HG03159 (cell line): ENCODE data around the gene SLC17A5.
"Not testable (repeated sequence)": the region's sequence is repeated elsewhere in the genome, so short reads cannot be mapped to it uniquely, and the experiment has no call there.

Experiments
- ATAC-seq: cut with Tn5 transposase; IDR thresholded peaks from one replicate; pipeline ENCODE4 v1.9.1; 2021; ENCODE audit warnings: mild to moderate bottlenecking, moderate library complexity; ENCODE audit not compliant: unreplicated experiment

The SLC17A5 gene, protein sequence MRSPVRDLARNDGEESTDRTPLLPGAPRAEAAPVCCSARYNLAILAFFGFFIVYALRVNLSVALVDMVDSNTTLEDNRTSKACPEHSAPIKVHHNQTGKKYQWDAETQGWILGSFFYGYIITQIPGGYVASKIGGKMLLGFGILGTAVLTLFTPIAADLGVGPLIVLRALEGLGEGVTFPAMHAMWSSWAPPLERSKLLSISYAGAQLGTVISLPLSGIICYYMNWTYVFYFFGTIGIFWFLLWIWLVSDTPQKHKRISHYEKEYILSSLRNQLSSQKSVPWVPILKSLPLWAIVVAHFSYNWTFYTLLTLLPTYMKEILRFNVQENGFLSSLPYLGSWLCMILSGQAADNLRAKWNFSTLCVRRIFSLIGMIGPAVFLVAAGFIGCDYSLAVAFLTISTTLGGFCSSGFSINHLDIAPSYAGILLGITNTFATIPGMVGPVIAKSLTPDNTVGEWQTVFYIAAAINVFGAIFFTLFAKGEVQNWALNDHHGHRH

DNA sequence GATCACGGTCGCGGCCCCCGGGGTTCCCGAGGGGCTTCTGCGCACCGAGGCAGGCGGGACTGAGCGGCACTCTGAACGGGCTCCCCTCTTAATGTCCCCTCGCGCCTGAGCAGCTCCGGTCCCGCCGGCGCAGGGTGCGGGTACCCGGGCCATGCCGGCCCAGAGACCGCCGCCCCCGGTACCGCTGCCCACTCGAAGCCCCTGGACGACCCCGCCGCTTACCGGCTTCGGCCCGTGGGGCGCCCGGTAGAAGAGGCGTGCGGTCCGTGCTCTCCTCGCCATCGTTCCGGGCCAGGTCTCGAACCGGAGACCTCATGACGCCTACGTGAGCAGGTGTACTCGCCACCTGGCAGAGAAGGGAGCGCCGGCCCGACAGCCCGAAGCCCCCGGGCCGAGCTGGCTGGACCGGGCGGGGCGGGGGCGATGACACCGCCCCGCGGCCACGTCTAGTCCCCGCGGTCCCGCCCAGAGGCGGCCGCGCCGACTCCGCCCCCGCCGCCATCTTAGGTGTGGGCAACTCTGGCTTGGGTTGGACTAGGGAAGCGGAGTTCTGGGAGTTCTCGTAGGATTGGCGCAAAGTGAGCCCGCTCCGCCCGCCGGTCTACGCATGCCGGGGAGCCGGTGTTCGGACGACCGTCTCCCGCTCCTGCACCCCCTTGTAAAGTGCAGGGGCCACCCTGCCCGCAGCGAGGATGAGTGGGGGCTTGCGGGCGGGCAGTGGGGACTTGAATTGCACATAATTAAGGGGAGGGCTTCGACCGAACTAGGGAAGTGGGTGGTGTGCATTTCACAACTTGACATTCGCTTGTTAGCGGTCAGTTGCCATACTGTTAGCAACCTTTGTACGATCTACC is at the start of gene SLC17A5:
SLC17A5 (minus strand) TSS at position 422 of the 854 bp plus-strand sequence; CDS start at position 316, 106 bp downstream.
- ATAC-seq: peak; percentile 86

DNA sequence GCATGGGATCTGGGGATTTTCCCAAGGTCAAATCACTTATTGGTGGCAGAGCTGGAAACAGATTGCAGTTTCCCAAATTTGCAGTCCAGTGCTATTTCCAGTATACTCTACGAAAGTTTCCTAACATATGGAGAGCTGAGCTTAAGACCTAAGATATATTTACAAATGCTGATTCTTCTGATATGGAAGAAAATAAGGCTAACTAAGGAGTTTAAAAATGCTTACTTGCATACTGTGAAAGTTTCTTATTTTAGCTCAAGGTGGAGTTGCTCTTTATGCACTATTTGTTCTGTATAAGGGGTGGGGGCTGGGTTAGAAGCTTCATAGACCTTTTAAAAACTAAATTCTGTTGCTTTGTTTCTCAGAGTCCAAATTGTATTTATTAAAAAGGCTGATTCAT is 49.7 kb upstream of the SLC17A5 start:
- no peak for ATAC-seq

DNA sequence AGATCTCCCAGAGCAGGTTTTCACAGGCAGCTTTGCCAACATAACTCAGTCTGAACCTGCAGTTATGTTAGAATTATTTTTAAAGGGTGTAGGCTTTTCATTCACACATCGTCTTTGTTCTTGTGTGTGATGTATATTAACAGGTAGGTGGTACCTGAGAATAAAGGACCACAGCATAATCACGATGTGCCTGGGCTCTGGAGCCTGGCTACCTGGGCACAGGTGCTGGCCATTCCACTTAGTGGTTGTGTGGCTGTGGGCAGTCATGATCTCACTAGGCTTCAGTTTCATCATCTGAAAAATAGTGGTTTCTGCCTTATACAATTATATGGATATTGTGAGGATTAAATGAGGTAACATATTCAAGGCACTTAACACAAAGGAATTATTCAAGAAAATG is 48.7 kb upstream of the SLC17A5 start:
- no peak for ATAC-seq

DNA sequence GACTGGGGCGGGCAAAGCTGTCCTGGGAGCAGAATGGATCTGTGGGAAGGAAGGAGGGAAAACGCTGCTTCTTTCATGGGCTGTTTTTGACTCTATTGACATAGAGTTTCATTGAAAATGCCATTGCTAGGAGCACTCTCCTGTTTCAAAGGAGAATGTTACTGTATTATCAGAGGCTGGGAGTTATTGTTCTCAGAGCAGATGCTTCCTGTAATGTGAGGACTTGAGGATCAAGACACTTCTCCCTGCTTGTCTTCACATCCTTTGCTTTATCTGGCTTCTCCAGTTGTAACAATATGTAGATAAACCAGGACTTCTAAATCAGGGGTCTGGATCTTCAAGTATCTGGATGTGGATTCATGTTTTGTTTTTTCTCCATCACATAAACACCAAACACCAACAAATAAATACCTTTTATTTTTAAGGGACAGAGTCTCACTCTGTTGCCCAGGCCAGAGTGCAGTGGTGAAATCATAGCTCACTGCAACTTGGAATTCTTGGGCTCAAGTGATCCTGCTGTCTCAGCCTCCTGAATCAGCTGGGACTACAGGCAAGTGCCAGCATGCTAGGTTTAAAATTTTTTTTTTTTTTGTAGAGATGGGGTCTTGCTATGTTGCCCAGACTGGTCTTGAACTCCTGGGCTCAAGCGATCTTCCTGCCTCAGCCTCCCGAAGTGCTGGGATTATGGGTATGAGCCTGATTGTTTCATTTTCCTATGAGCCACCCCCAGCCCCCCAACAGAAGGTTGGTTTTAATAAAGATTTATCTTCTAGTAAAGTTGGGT is 46.1 kb upstream of the SLC17A5 start:
- ATAC-seq: no peak

DNA sequence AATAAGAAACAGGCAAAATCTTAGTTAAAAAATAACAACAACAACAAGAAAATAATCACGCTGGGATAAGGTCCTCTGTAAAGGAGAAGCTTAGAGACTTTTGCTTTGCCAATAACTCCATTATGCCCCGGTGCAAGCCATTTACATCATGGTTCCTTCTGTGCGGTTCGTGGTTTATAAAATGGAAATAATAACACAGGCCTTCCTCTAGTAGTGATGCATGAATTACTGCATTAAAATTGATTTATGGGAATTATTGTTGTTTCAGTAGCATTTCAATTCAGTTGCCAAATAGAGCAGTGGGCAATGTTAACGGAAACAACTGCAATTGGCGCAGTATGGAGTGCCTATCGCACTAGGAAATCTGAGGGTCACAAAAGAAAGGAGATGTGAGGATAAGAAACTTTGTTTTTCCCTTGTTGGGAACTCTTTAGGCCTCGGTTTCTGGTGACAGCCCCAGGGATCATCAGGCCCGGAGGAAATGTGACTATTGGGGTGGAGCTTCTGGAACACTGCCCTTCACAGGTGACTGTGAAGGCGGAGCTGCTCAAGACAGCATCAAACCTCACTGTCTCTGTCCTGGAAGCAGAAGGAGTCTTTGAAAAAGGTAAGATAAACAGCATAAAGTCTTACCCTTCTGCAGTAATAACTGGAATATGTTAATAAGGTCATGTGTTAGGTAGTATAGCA is 43.3 kb upstream of the SLC17A5 start:
- no peak for ATAC-seq

DNA sequence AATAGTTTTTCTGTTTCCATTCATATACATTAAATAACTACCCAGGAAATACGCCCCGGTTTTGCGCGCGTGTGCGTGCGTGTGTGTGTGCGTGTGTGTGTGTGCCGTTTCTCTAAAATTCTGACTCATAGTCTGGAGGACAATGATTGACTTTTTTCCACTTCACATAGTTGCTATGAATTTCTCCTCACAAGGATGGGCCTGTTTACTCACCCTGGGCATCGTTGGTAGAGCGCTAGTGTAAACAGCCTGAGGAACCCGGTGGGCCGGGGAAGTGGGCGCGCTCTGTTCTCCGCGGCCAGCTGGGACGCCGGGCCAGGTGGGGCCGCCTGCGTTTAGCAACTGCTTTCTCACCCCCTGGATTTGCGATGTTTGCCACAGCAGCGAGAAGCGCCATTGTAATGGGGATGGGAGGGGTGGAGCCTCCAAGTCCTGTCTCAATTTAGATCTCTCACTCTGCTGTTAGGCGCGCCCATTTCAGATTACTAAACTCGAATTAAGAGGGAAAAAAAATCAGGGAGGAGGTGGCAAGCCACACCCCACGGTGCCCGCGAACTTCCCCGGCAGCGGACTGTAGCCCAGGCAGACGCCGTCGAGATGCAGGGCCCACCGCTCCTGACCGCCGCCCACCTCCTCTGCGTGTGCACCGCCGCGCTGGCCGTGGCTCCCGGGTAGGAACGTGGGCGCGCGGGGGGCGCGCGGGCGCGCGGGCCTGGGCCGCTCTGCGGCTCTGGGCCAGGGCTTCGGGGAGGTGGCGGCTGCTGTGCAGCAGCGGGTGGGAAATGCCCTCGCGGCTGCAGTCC is 42.0 kb upstream of the SLC17A5 start, which contains the start of gene CD109:
CD109 (plus strand) TSS at position 585 of the 803 bp plus-strand sequence; CDS start at position 598, 13 bp downstream.
- peak; percentile 70 for ATAC-seq

DNA sequence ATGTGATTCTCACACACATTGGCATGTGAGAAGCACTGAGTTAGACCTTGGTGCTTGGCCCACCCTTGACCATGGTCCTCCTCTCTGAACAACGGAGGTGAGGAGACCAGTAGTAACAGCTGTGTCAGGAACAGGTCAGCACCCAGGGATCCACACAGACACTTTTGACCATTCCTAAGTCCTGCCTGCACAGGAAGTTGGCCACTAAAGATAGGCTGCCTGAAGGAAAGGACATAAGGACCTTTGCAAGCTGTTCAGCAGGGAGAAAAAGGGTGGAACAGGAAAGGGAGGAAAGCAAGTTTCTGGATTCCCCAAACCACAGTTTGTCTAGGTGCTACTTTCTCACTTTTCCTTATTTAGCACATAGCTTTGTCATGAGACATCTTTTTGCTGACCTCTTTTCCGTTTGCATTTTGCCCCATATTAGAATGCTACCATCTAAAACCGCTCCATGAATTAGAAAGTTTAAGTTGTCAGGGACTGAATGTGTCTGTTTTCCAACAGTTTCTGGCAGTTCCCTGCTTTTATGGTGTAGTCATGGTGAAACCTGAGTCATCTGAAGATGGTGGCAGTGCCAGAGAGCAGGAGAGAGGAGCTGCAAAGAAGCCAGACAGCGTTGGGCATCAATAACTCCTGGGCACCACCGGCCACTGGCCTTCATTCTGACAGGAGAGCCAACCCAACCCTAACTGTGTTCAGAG is 41.1 kb upstream of the SLC17A5 start:
- no peak for ATAC-seq

DNA sequence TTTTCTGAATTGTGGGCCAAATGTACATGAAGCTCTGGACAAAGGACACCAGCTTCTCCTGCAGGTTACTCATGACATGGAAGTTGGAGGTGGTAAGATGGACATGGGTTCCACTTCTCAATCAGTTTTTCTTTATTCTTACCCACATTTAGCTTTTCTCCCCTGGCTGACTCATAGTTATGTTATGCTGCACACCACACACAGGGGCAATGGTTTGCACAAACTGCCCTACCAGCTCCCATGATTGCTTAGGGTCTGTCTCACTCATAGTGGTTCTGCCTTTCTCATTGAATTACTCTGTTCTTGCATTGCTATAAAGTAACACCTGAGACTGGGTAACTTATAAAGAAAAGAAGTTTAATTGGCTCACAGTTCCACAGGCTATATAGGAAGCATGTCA is 37.7 kb upstream of the SLC17A5 start:
- no peak for ATAC-seq

DNA sequence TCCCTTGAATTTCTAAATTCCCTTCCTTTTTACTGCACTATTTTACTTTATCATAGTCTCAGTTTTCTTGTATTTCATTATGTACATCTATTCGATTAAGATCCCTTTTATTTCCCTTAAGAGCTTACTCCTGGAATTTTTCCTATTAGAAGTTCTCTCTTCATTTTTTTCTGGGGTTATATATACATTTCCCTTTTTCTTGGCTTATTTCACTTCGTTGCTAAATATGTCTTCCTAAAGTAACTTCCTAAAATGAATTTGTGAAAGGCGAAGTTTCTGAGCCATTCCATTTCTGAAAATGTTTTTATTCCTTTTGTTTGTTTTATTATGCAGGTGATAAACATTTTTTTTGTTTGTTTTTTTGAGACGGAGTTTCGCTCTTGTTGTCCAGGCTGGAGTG is 36.3 kb upstream of the SLC17A5 start:
- no peak for ATAC-seq

DNA sequence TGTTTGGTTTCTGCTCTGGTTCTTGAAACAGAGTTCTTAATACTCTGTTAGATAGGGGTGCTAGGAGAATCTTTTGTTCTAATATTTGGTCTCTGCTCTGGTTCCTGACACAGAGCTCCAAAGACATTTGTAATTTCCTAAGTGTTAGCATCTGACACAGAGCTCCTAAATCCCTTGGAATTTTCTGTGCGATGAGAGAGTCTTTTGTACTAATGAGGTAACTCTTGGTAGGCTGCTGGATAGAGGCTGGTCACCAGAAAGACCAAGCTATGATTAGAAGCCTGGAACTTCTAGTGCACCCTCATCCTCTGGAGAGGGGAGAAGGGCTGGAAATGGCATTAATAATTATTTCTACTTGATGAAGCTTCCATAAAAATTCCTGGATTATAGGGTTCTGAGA is 34.6 kb upstream of the SLC17A5 start:
- ATAC-seq: no peak

DNA sequence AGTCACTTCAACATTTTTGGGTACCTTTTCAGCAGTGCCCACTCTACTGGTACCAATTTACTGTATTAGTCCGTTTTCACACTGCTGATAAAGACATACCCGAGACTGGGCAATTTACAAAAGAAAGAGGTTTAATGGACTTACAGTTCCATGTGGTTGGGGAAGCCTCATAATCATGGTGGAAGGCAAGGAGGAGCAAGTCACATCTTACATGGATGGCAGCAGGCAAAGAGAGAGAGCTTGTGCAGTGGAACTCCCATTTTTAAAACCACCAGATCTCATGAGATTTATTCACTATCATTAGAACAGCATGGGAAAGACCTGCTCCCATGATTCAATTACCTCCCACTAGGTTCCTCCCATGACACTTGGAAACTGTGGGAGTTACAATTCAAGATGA is 29.8 kb upstream of the SLC17A5 start:
- ATAC-seq: not testable (repeated sequence)

DNA sequence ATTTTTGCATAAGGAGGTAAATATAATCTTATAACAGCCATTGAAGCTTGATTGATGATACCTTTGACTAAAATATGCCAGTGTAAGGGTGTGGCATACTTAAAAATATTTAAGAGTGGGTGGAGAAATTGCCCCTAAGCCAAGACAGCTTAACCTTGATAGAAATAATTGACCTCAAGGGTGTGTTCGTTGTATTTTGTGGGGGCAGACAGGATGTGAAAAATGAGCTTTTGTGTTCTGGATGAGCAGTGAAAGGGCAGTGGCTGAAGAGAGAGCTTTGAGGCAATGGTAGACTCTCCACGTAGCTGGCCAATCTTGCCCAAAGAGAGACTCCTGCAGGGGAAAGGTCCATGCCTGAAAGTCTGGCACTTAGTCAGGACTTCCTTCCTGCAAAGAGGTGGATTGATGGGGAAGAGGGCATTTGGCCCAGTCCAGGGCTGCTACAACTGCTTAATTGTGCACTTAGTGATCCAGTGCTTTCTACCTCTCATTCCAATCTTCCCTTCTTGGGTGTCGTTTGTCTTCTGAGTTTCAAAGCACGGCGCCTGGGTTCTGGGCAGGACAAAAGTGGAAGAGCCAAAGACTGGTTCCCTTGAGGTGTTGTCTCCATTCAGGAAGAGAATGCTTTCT is 26.6 kb upstream of the SLC17A5 start:
- no peak for ATAC-seq

DNA sequence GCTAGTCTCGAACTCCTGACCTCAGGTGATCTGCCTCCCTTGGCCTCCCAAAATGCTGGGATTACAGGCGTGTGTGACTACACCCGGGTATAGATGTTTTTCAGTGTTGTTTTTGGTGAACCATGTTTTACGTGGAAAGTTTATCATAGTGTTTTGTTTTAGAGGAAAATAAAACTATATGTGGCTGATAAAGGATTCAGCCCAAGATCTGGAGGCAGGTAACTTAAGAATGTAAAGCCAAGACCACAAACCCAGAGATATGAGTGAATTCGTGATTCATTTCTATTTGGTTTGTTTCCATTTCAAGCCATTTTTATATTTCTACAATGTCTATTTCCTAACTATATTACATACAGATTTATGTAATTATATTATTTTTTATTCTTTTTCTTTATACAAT is 26.1 kb upstream of the SLC17A5 start:
- not testable (repeated sequence) for ATAC-seq

DNA sequence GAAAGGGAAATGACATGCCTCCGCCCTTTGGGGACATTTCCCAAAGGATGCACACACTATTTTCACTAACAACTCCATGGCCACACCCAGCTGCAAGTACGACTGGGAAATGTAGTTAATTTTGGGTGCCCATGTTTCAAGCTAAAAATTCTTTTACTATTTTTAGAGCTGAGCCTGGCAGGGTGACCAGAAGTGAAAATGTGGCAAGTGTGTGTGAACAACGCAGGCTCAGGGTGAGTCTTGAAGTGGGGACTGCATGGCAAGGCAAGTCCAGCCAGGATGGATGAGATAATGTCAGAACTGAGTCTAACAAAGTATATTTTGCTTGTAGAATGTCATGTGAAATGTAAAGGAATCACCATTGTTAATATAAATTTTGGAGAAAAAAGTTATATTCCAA is 25.2 kb upstream of the SLC17A5 start:
- ATAC-seq: no peak

DNA sequence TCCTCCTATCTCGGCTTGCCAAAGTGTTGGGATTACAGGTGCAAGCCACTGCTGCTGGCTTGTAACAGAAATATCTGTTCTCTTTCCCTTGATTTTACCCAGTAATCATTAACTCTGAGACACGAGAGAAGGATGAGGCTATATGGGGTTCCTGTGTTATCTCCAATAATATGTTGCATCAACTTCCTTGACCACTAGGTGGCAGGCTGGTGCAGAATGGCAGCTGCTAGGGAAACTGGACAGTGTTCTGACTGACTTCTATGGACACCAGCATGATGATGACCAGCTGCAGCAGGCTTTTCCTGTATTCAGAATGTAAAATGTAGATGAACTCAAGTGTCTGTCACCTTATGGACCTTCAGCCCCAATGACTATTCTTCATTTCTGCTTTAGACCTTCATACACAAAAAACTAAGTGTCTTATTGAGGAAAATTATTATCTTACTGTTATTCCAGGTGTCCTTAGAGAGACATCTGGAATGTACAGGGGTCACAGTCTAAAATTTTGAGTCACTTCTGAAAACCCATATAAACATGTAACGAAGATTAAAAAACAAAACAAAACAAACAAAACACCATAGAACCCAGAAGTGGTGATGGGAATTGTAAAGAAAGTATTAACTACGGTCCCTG is 21.8 kb upstream of the SLC17A5 start:
- ATAC-seq: peak; percentile 93

DNA sequence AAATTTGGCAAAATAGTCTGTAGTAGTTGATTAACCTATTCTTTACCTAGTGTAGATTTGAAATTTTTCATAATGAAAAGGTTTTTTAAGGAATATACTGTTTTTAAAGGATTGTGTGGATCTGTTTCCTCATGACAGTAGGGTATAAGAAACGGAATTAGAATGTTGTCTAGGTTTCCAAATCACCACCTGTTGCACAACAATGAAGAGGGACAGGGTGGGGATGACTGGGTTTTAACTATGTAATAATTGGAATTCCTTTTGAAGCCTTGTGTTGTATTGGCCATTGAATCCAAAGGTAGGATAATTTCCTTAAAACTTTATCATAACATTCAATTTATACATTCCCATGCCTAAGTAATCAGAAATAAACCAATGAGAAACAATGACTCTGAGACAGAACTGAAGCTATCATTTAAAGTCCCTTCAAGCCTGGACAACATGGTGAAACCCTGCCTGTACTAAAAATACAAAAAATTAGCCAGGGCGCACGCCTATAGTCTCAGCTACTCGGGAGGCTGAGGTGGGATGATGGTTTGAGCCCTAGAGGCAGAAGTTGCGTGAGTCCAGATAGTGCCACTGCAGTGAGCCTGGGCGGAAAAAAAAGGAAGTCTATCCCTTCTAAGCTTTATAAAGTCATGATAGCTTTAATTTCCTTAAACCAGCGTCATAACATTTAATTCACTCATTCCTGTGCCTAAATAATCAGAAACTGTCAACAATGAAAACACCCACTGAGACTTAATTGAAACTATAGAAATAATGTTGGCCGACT is 18.3 kb upstream of the SLC17A5 start:
- ATAC-seq: no peak

DNA sequence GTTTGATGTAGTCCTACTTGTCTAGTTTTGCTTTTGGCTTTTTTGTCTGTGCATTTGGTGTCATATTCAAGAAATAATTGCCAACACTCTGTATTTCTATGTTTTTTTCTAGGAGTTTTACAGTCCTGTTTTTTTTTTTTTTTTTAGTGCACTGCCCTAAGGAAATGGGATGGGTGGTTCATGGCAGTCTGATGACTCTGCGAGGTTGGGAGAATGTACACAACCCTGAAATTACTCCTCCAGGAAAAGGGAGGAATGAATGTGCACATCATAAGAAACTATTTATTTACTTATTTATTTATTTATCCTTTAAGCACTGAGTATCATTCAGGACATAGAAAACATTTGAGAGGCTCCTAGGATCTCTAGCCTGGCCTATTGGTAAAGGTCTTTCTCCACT is 15.2 kb upstream of the SLC17A5 start:
- no peak for ATAC-seq
